Measurements from ENCODE around the gene VDR.

VDR gene

GRCh38 chr12:47881051-47881450 lies 23.7 kb downstream of the VDR start:
- FAIRE-seq, result no peak
- TF ChIP-seq SPI1 (IDR thresholded peaks at IDR 0.05; ENCODE audit: low read depth, low read length) (no peak), PAX5 (IDR thresholded peaks at IDR 0.05; ENCODE audit: insufficient read depth, low read length, severe bottlenecking) (no peak), POLR2AphosphoS5 (IDR thresholded peaks at IDR 0.05; ENCODE audit: low read depth, low read length) (no peak), TAF1 (IDR thresholded peaks at IDR 0.05; ENCODE audit: low read depth, low read length) (no peak), POLR2A (IDR thresholded peaks at IDR 0.05; ENCODE audit: low read depth, low read length) (no peak), POU2F2 (IDR thresholded peaks at IDR 0.05; ENCODE audit: low read depth, low read length) (no peak)

GRCh38 chr12:47878918-47879481 lies 25.8 kb downstream of the VDR start:
- no peak for TF ChIP-seq POU2F2 (IDR thresholded peaks at IDR 0.05; ENCODE audit: low read depth, low read length)
- no peak for TF ChIP-seq SPI1 (IDR thresholded peaks at IDR 0.05; ENCODE audit: low read depth, low read length)
- no peak for TF ChIP-seq POLR2A (IDR thresholded peaks at IDR 0.05; ENCODE audit: low read depth, low read length)
- TF ChIP-seq PAX5 (IDR thresholded peaks at IDR 0.05; ENCODE audit: insufficient read depth, low read length, severe bottlenecking), result no peak
- TF ChIP-seq POLR2AphosphoS5 (IDR thresholded peaks at IDR 0.05; ENCODE audit: low read depth, low read length), result no peak
- TF ChIP-seq TAF1 (IDR thresholded peaks at IDR 0.05; ENCODE audit: low read depth, low read length), result no peak
- no peak for FAIRE-seq
- no peak for DNase-seq (ENCODE audit: insufficient read length, low spot score)

More at GRCh38 chr12:47881051-47881450, 23.7 kb downstream of the VDR start:
- DNase-seq (ENCODE audit: insufficient read length, low spot score), result no peak

GRCh38 chr12:47878293-47878917 lies 26.4 kb downstream of the VDR start:
- TF ChIP-seq POLR2A (IDR thresholded peaks at IDR 0.05; ENCODE audit: low read depth, low read length), result no peak
- TF ChIP-seq TAF1 (IDR thresholded peaks at IDR 0.05; ENCODE audit: low read depth, low read length), result no peak
- TF ChIP-seq POU2F2 (IDR thresholded peaks at IDR 0.05; ENCODE audit: low read depth, low read length), result no peak
- no peak for TF ChIP-seq PAX5 (IDR thresholded peaks at IDR 0.05; ENCODE audit: insufficient read depth, low read length, severe bottlenecking)
- TF ChIP-seq SPI1 (IDR thresholded peaks at IDR 0.05; ENCODE audit: low read depth, low read length), result no peak
- FAIRE-seq (no peak), DNase-seq (ENCODE audit: insufficient read length, low spot score) (no peak)

GRCh38 chr12:47877081-47877480 lies 27.7 kb downstream of the VDR start:
- FAIRE-seq (no peak), DNase-seq (ENCODE audit: insufficient read length, low spot score) (no peak)
- no peak for TF ChIP-seq POLR2A (IDR thresholded peaks at IDR 0.05; ENCODE audit: low read depth, low read length)
- TF ChIP-seq POU2F2 (IDR thresholded peaks at IDR 0.05; ENCODE audit: low read depth, low read length), result no peak
- TF ChIP-seq PAX5 (IDR thresholded peaks at IDR 0.05; ENCODE audit: insufficient read depth, low read length, severe bottlenecking), result no peak
- TF ChIP-seq SPI1 (IDR thresholded peaks at IDR 0.05; ENCODE audit: low read depth, low read length), result no peak
- TF ChIP-seq TAF1 (IDR thresholded peaks at IDR 0.05; ENCODE audit: low read depth, low read length), result no peak
- no peak for TF ChIP-seq POLR2AphosphoS5 (IDR thresholded peaks at IDR 0.05; ENCODE audit: low read depth, low read length)

- TF ChIP-seq POU2F2 (IDR thresholded peaks at IDR 0.05; ENCODE audit: low read depth, low read length) (no peak), POLR2AphosphoS5 (IDR thresholded peaks at IDR 0.05; ENCODE audit: low read depth, low read length) (no peak), PAX5 (IDR thresholded peaks at IDR 0.05; ENCODE audit: insufficient read depth, low read length, severe bottlenecking) (no peak), TAF1 (IDR thresholded peaks at IDR 0.05; ENCODE audit: low read depth, low read length) (no peak), POLR2A (IDR thresholded peaks at IDR 0.05; ENCODE audit: low read depth, low read length) (no peak), SPI1 (IDR thresholded peaks at IDR 0.05; ENCODE audit: low read depth, low read length) (no peak)
- DNase-seq (ENCODE audit: insufficient read length, low spot score) (no peak), FAIRE-seq (no peak)
Observed at GRCh38 chr12:47876440-47876960, 28.3 kb downstream of the VDR start.

- FAIRE-seq (no peak), DNase-seq (ENCODE audit: insufficient read length, low spot score) (no peak)
- TF ChIP-seq POU2F2 (IDR thresholded peaks at IDR 0.05; ENCODE audit: low read depth, low read length), result no peak
- TF ChIP-seq POLR2A (IDR thresholded peaks at IDR 0.05; ENCODE audit: low read depth, low read length), result no peak
- TF ChIP-seq PAX5 (IDR thresholded peaks at IDR 0.05; ENCODE audit: insufficient read depth, low read length, severe bottlenecking), result no peak
- no peak for TF ChIP-seq SPI1 (IDR thresholded peaks at IDR 0.05; ENCODE audit: low read depth, low read length)
- no peak for TF ChIP-seq TAF1 (IDR thresholded peaks at IDR 0.05; ENCODE audit: low read depth, low read length)
- TF ChIP-seq POLR2AphosphoS5 (IDR thresholded peaks at IDR 0.05; ENCODE audit: low read depth, low read length), result no peak
Observed at GRCh38 chr12:47875746-47876439, 28.9 kb downstream of the VDR start.

GRCh38 chr12:47874316-47874715 lies 30.5 kb downstream of the VDR start:
- FAIRE-seq, result no peak
- no peak for DNase-seq (ENCODE audit: insufficient read length, low spot score)
- no peak for TF ChIP-seq POU2F2 (IDR thresholded peaks at IDR 0.05; ENCODE audit: low read depth, low read length)
- TF ChIP-seq PAX5 (IDR thresholded peaks at IDR 0.05; ENCODE audit: insufficient read depth, low read length, severe bottlenecking), result no peak

GRCh38 chr12:47870175-47870781 lies 34.5 kb downstream of the VDR start:
- FAIRE-seq (peak; percentile 13), DNase-seq (ENCODE audit: insufficient read length, low spot score) (no peak)
- TF ChIP-seq TAF1 (IDR thresholded peaks at IDR 0.05; ENCODE audit: low read depth, low read length) (no peak), PAX5 (IDR thresholded peaks at IDR 0.05; ENCODE audit: insufficient read depth, low read length, severe bottlenecking) (no peak), POLR2A (IDR thresholded peaks at IDR 0.05; ENCODE audit: low read depth, low read length) (no peak), POLR2AphosphoS5 (IDR thresholded peaks at IDR 0.05; ENCODE audit: low read depth, low read length) (no peak), POU2F2 (IDR thresholded peaks at IDR 0.05; ENCODE audit: low read depth, low read length) (no peak), SPI1 (IDR thresholded peaks at IDR 0.05; ENCODE audit: low read depth, low read length) (no peak)

- TF ChIP-seq POLR2AphosphoS5 (IDR thresholded peaks at IDR 0.05; ENCODE audit: low read depth, low read length), result no peak
- peak; percentile 89 for TF ChIP-seq SPI1 (IDR thresholded peaks at IDR 0.05; ENCODE audit: low read depth, low read length)
- no peak for TF ChIP-seq POU2F2 (IDR thresholded peaks at IDR 0.05; ENCODE audit: low read depth, low read length)
- no peak for TF ChIP-seq PAX5 (IDR thresholded peaks at IDR 0.05; ENCODE audit: insufficient read depth, low read length, severe bottlenecking)
- no peak for TF ChIP-seq TAF1 (IDR thresholded peaks at IDR 0.05; ENCODE audit: low read depth, low read length)
- no peak for TF ChIP-seq POLR2A (IDR thresholded peaks at IDR 0.05; ENCODE audit: low read depth, low read length)
- FAIRE-seq (peak; percentile 80), DNase-seq (ENCODE audit: insufficient read length, low spot score) (no peak)
Observed at GRCh38 chr12:47868552-47869031, 36.2 kb downstream of the VDR start.
